ENCODE measurements around the gene ABCD1.

- TF ChIP-seq CTCF (IDR thresholded peaks at IDR 0.05) (no peak), POLR2AphosphoS5 (IDR thresholded peaks at IDR 0.05) (no peak), POLR2A (IDR thresholded peaks at IDR 0.05) (no peak)
Observed at GRCh38 chrX:153684467-153685155, 40.0 kb upstream of the ABCD1 start.

All from gastroesophageal sphincter (tissue), 3 donors.